ENCODE measurements around the gene CRABP1. TPM values are rescaled to one million over a fixed set of nuclear protein-coding genes. Genes with fewer than 3 reads are reported as not detected.

Gene CRABP1
- total RNA-seq, 2 experiments from 2014 or later, result not detected

DNA sequence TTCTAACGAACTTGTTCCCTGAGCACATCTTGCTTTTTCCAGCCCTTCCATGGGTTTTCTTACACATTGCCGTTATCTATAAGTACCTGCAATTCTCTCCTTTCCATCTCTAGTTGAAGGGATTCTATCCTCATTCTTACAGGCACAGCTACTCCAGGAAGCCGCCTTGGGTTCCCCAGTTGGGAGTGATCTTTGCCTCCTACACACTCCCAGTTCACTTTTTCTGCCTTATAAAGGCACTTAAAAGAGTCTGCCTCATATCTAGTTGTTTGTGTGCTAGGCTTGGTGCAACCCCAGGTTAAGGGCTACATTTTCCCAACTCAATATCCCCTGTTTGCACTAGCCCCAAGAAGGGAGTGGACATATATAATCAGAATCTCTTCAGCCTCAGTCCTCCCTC is 53.9 kb downstream of the CRABP1 start:
- CTCF ChIA-PET, result interaction anchor here (0.7 to 1.8 kb wide), 2 partner anchors 28 to 1075 kb away, joined by 4 to 6 read pairs; no protein-coding TSS in a partner anchor
- POLR2A ChIA-PET, result no interaction called here

GRCh38 chr15:78394981-78395616 is 54.9 kb downstream of the CRABP1 start:
- CTCF ChIA-PET, result interaction anchor here (0.9 to 1.8 kb wide), 2 partner anchors 10 to 27 kb away, joined by 3 to 6 read pairs; no protein-coding TSS in a partner anchor
- POLR2A ChIA-PET, result interaction anchor here (0.6 kb wide), 1 partner anchor 325 kb away, joined by 3 read pairs; no protein-coding TSS in a partner anchor

DNA sequence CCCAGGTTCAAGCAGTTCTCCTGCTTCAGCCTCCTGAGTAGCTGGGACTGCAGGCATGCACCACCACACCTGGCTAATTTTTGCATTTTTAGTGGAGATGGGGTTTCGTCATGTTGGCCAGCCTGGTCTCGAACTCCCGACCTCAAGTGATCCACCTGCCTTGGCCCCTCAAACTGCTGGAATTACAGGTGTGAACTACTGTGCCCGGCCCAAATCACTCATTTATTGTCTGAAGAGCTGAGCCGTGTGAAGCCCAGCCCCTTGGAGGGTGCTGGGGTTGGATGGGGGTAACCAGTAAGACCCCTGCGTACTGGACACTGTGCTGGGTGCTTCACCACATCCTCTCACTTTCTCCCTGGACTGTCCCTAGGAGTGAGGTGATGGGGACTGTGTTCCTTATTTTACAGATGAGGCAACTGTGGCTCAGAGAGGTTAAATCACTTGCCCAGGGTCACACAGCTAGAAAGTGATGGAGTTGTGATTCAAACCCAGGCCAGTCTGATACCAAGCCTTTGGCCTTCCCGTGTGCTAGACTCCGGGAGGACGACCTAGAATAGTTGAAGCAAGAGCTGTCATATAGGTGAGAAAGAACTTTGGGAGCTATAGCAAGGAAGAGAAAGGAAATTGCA is 56.1 kb downstream of the CRABP1 start:
- ChIA-PET CTCF (no interaction called here), POLR2A (no interaction called here)

- ChIA-PET CTCF (no interaction called here), POLR2A (no interaction called here)
Observed at GRCh38 chr15:78396976-78397375, 56.8 kb downstream of the CRABP1 start.

- ChIA-PET CTCF (no interaction called here), POLR2A (no interaction called here)
Observed at GRCh38 chr15:78397382-78397781, 57.2 kb downstream of the CRABP1 start.

Other genes with a start within 250 kb of the CRABP1 start
- not detected for gene SH2D7, start 247.8 kb upstream of the CRABP1 start, total RNA-seq
- 1 to 10 TPM; 2.6 to 2.8 TPM for gene CIB2, start 208.9 kb upstream of the CRABP1 start, total RNA-seq
- gene IDH3A, start 191.0 kb upstream of the CRABP1 start, total RNA-seq, result 100 to 1,000 TPM; 143 to 144 TPM
- not detected for gene ACSBG1, start 105.8 kb upstream of the CRABP1 start, total RNA-seq
- gene DNAJA4, start 75.8 kb upstream of the CRABP1 start, total RNA-seq, result 10 to 100 TPM; 36.1 to 38.8 TPM
- gene SKIC8, start 40.7 kb upstream of the CRABP1 start, total RNA-seq, result 10 to 100 TPM; 68.0 to 70.3 TPM
- gene IREB2, start 97.9 kb downstream of the CRABP1 start, total RNA-seq, result 10 to 100 TPM; 67.0 to 69.6 TPM
- gene HYKK, start 167.2 kb downstream of the CRABP1 start, total RNA-seq, result 1 to 10 TPM; 1.1 to 1.5 TPM
- 100 to 1,000 TPM; 238 to 248 TPM for gene PSMA4, start 200.1 kb downstream of the CRABP1 start, total RNA-seq
- 10 to 100 TPM; 10.5 to 11.3 TPM for gene CHRNA5, start 225.2 kb downstream of the CRABP1 start, total RNA-seq

All from activated CD8-positive, alpha-beta memory T cell treated with anti-CD3 and anti-CD28 coated beads for 36 hours (primary cell).